Keratinocyte (primary cell): ENCODE data around the gene FRMPD2. TPM values are rescaled to one million over a fixed set of nuclear protein-coding genes. Genes with fewer than 3 reads are reported as not detected.

Experiments used
- DNase-seq: peaks from one replicate; pipeline ENCODE4 v3.0.0-alpha.2; 2011; ENCODE audit warnings: low read depth, missing footprints, low spot score
- FAIRE-seq: peaks from 2 replicates; lab custom pipeline; 2011; peaks lifted over from hg19 to GRCh38; lab: Jason Lieb, UNC
- H2AFZ ChIP-seq: 2 replicates; pipeline ENCODE4 v1.6.0; 2012; ENCODE audit warnings: low read length, control low read depth, inconsistent platforms; ENCODE audit not compliant: control insufficient read depth
- H3K27ac ChIP-seq: 2 replicates; pipeline ENCODE4 v1.5.1; 2011; ENCODE audit warnings: low read length; ENCODE audit not compliant: control insufficient read depth, insufficient read depth
- H3K27me3 ChIP-seq: 3 replicates; pipeline ENCODE4 v1.6.0; 2011; ENCODE audit warnings: low read length; ENCODE audit not compliant: control insufficient read depth, insufficient read depth; ENCODE audit errors: extremely low read depth
- H3K36me3 ChIP-seq, 2 experiments: 2 replicates in 1 of 2; 3 replicates in 1 of 2; pipeline ENCODE4 v1.5.1; 2011; ENCODE audit warnings: low read length in 2 of 2, mild to moderate bottlenecking in 1 of 2; ENCODE audit not compliant: control insufficient read depth in 2 of 2, insufficient read depth in 2 of 2; ENCODE audit errors: extremely low read depth in 1 of 2
- H3K4me1 ChIP-seq: 3 replicates; pipeline ENCODE4 v1.5.1; 2011; ENCODE audit warnings: low read length; ENCODE audit not compliant: control insufficient read depth, insufficient read depth; ENCODE audit errors: extremely low read depth
- H3K4me2 ChIP-seq: 3 replicates; pipeline ENCODE4 v1.6.0; 2011; ENCODE audit warnings: low read depth, low read length; ENCODE audit not compliant: control insufficient read depth, insufficient read depth; ENCODE audit errors: extremely low read depth
- H3K4me3 ChIP-seq, 3 experiments: fragments of 200-600 bp in 1 of 3; sonication (generic) in 1 of 3; 2 replicates in 2 of 3; 3 replicates in 1 of 3; pipeline ENCODE4 v1.5.1; 2011 to 2016; ENCODE audit warnings: low read length in 3 of 3, mild to moderate bottlenecking in 3 of 3, control low read depth in 2 of 3, inconsistent platforms in 1 of 3, low read depth in 1 of 3, mixed read lengths in 1 of 3, mixed run types in 1 of 3, moderate library complexity in 1 of 3; ENCODE audit not compliant: control insufficient read depth in 2 of 3, insufficient read depth in 2 of 3; ENCODE audit errors: extremely low read depth in 1 of 3
- H3K79me2 ChIP-seq: 2 replicates; pipeline ENCODE4 v1.6.0; 2012; ENCODE audit warnings: low read length; ENCODE audit not compliant: control insufficient read depth, insufficient read depth
- H3K9ac ChIP-seq: 3 replicates; pipeline ENCODE4 v1.6.0; 2011; ENCODE audit warnings: low read length; ENCODE audit not compliant: control insufficient read depth, insufficient read depth; ENCODE audit errors: extremely low read depth
- H3K9me1 ChIP-seq: 3 replicates; pipeline ENCODE4 v1.6.0; 2011; ENCODE audit warnings: low read length; ENCODE audit not compliant: control insufficient read depth, insufficient read depth; ENCODE audit errors: extremely low read depth
- H3K9me3 ChIP-seq: 2 replicates; pipeline ENCODE4 v1.5.1; 2012; ENCODE audit warnings: low read depth, low read length; ENCODE audit not compliant: control insufficient read depth
- H4K20me1 ChIP-seq: 3 replicates; pipeline ENCODE4 v1.6.0; 2011; ENCODE audit warnings: low read length; ENCODE audit not compliant: control insufficient read depth, insufficient read depth; ENCODE audit errors: extremely low read depth
- CTCF ChIP-seq, 3 experiments: IDR thresholded peaks in 1 of 3; conservative IDR thresholded peaks in 1 of 3; optimal IDR thresholded peaks in 1 of 3; 2 replicates in 2 of 3; 3 replicates in 1 of 3; pipeline versions ENCODE3 to v1.5.1; 2011; ENCODE audit warnings: low read length in 3 of 3, mild to moderate bottlenecking in 3 of 3, moderate library complexity in 2 of 3, control low read depth in 1 of 3, inconsistent platforms in 1 of 3; ENCODE audit not compliant: insufficient read depth in 2 of 3; ENCODE audit errors: extremely low read depth in 1 of 3
- EZH2 ChIP-seq: IDR thresholded peaks from one replicate; pipeline ENCODE4 v1.6.1; 2012; ENCODE audit warnings: inconsistent platforms, mild to moderate bottlenecking, low read length, moderate library complexity
- dilution Hi-C: fragments of 300-500 bp; cut with MboI; formaldehyde crosslinking; loops from one replicate; pipeline ENCODE4 v1.7.0; 2020; ENCODE audit warnings: low sequenced_read_pairs; ENCODE audit not compliant: extremely low pct_ligation_motif_present
- polyA plus RNA-seq, 5 experiments: library from polyadenylated mRNA; depleted of rRNA in 3 of 5; stranded (reverse) in 3 of 5; stranded (forward) in 1 of 5; unstranded in 1 of 5; fragments of >200 nt; gene quantifications; 1 replicate in 1 of 5; 2 replicates in 3 of 5; 3 replicates in 1 of 5; pipeline versions ENCODE4 v1.2.1 to v1.2.3, GENCODE V29; 2011 to 2012; ENCODE audit warnings: missing spikeins in 2 of 5, low read depth in 1 of 5, low replicate concordance in 1 of 5

FRMPD2 gene
- polyA plus RNA-seq, 1 donor (not counting 4 experiments of a cell fraction or from before 2014, with no cell fraction given), result not detected

GRCh38 chr10:48251152-48251524 is 23.4 kb downstream of the FRMPD2 start:
- no peaks in the 10 kb centered on the region for H4K20me1 ChIP-seq
- no peak overlapping the region for H3K4me3 ChIP-seq
- no peaks in the 10 kb centered on the region for H3K36me3 ChIP-seq
- H3K79me2 ChIP-seq, result no peaks in the 10 kb centered on the region
- peaks cover 2% of the 10 kb centered on the region for H3K9me1 ChIP-seq
- H2AFZ ChIP-seq, result no peak overlapping the region
- H3K4me2 ChIP-seq, result no peak overlapping the region
- dilution Hi-C loops, result no loop called here
- H3K27ac ChIP-seq, result no peak overlapping the region
- peaks cover 39% of the 10 kb centered on the region for H3K4me1 ChIP-seq
- H3K9ac ChIP-seq, result no peak overlapping the region
- no peak for TF ChIP-seq EZH2
- TF ChIP-seq CTCF (optimal IDR thresholded peaks at IDR 0.05 in 1 of 3, IDR thresholded peaks at IDR 0.05 in 1 of 3, conservative IDR thresholded peaks at IDR 0.05 in 1 of 3; ENCODE audit: extremely low read depth in 1 of 3, insufficient read depth in 2 of 3, low read length in 3 of 3), result no peak
- FAIRE-seq (no peak), DNase-seq (no peak)
- H3K9me3 ChIP-seq, result no peaks in the 10 kb centered on the region
- no peaks in the 10 kb centered on the region for H3K27me3 ChIP-seq

- no peak overlapping the region for H3K4me3 ChIP-seq
- no peaks in the 10 kb centered on the region for H3K79me2 ChIP-seq
- H3K36me3 ChIP-seq, result no peaks in the 10 kb centered on the region
- dilution Hi-C loops, result no loop called here
- H3K27ac ChIP-seq, result no peak overlapping the region
- H2AFZ ChIP-seq, result no peak overlapping the region
- H3K9me1 ChIP-seq, result peaks cover 2% of the 10 kb centered on the region
- H3K9me3 ChIP-seq, result no peaks in the 10 kb centered on the region
- no peaks in the 10 kb centered on the region for H3K27me3 ChIP-seq
- H4K20me1 ChIP-seq, result no peaks in the 10 kb centered on the region
- no peak for DNase-seq
- peaks cover 36% of the 10 kb centered on the region for H3K4me1 ChIP-seq
- no peak overlapping the region for H3K4me2 ChIP-seq
- H3K9ac ChIP-seq, result no peak overlapping the region
- no peak for FAIRE-seq
- TF ChIP-seq CTCF (optimal IDR thresholded peaks at IDR 0.05 in 1 of 3, IDR thresholded peaks at IDR 0.05 in 1 of 3, conservative IDR thresholded peaks at IDR 0.05 in 1 of 3; ENCODE audit: extremely low read depth in 1 of 3, insufficient read depth in 2 of 3, low read length in 3 of 3) (no peak), EZH2 (no peak)
Measured at GRCh38 chr10:48249763-48250351, 24.6 kb downstream of the FRMPD2 start.
